Ovary (tissue), 10 donors: Measurements from ENCODE around the gene PRDM13. TPM values are rescaled to one million over a fixed set of nuclear protein-coding genes. Genes with fewer than 3 reads are reported as not detected.

Source experiments
- DNase-seq, 5 donors: peaks; one replicate each; pipeline ENCODE4 v3.0.0-alpha.2; 2019 to 2020
- H3K27ac ChIP-seq, 2 donors: fragments of 200-600 bp; one replicate each; pipeline versions ENCODE4 v1.5.1 to v1.8.0; 2019 to 2022
- H3K27me3 ChIP-seq: fragments of 200-600 bp; one replicate; pipeline ENCODE4 v1.8.0; 2022
- H3K36me3 ChIP-seq: fragments of 200-600 bp; sonication (generic); one replicate; pipeline ENCODE4 v1.5.1; 2019
- H3K4me1 ChIP-seq: one replicate; pipeline ENCODE4 v1.8.1; 2013; ENCODE audit warnings: mild to moderate bottlenecking, moderate library complexity; ENCODE audit not compliant: insufficient read depth
- H3K4me3 ChIP-seq: fragments of 200-600 bp; sonication (generic); one replicate; pipeline ENCODE4 v1.5.1; 2017
- H3K9me3 ChIP-seq, 2 donors: fragments of 200-600 bp in 1 of 2; sonication (generic) in 1 of 2; one replicate each; pipeline versions ENCODE4 v1.5.1 to v1.8.1; 2013 to 2019; ENCODE audit warnings: mild to moderate bottlenecking in 1 of 2, moderate library complexity in 1 of 2
- EP300 ChIP-seq: sonication (generic); formaldehyde crosslinking; IDR thresholded peaks from one replicate; pipeline ENCODE4 v1.6.1; 2017; ENCODE audit warnings: antibody characterized with exemption
- POLR2A ChIP-seq: fragments of 450-650 bp; IDR thresholded peaks from one replicate; pipeline ENCODE4 v1.6.1; 2017; ENCODE audit warnings: antibody characterized with exemption, mild to moderate bottlenecking, moderate library complexity
- WGBS, 3 donors: extraction: QIAGEN DNeasy Blood & Tissue Kit in 1 of 3; methylation state at CpG; one replicate each; pipeline versions ENCODE4 v1.1.5 to v1.1.7; 2013 to 2017; 5-methylcytosine and 5-hydroxymethylcytosine counted together
- intact Hi-C, 4 donors: fragments of 100-400 bp; cut with DNase I; formaldehyde crosslinking; loops; one replicate each; pipeline versions ENCODE4 v1.11.0 to v1.15.1; 2022 to 2023
- long read RNA-seq, 3 donors: library from polyadenylated mRNA in 2 of 3; unstranded in 2 of 3; transcript quantifications; one replicate each; pipeline ENCODE4 v2.0.0 and lab custom pipeline, GENCODE V29; 2021 to 2026
- polyA plus RNA-seq, 2 donors: library from polyadenylated mRNA; stranded (reverse); fragments of 200-250 nt in 1 of 2; fragments of 350-450 nt in 1 of 2; fragmentation: Illumina TruSeq in 1 of 2; extraction: RNeasy Lipid Tissue Mini Kit (QIAGEN cat#74804) in 1 of 2; gene quantifications; one replicate each; pipeline ENCODE4 v1.2.3, GENCODE V29; 2013 to 2014
- total RNA-seq, 7 donors: library from RNA; depleted of rRNA in 2 of 7; stranded (reverse); fragments of >200 nt in 2 of 7; fragmentation: NEBNext Ultra II Directional in 3 of 7; extraction: Animal tissue kit (Norgen Biotek cat#: 25700) in 3 of 7; gene quantifications; one replicate each; pipeline versions ENCODE4 v1.1.0 to v1.2.4, GENCODE V29; 2016 to 2023
- TF ChIP-seq, protein P1 (sequence below), 3 donors: fragments of 450-650 bp in 2 of 3; fragments of 200-600 bp in 1 of 3; IDR thresholded peaks; one replicate each; pipeline versions ENCODE4 v1.5.1 to v1.8.0; 2016 to 2022; ENCODE audit warnings: antibody characterized with exemption in 3 of 3, mild to moderate bottlenecking in 1 of 3
- donor health status: DM: no; HTN: no; CAD: no; lungs with moderate emphysema.
- donor health status: DM: no; HTN: no; CAD: no.
- donor health status: Bipolar disorder and iron deficiency.
- donor health status: DM: yes; HTN: yes; CAD: no.
- donor health status: DM: no; HTN: no; CAD: no.
- donor health status: DM: yes; HTN: yes; CAD: no.

The PRDM13 gene
- total RNA-seq (not detected), polyA plus RNA-seq (under 1 TPM in 1 of 2 donors, not detected in 1; 0.02 TPM)
- long read RNA-seq, donor 1 = 0 reads
- long read RNA-seq, donor 2 = 0 reads
- long read RNA-seq, donor 3 = 0 reads

DNA sequence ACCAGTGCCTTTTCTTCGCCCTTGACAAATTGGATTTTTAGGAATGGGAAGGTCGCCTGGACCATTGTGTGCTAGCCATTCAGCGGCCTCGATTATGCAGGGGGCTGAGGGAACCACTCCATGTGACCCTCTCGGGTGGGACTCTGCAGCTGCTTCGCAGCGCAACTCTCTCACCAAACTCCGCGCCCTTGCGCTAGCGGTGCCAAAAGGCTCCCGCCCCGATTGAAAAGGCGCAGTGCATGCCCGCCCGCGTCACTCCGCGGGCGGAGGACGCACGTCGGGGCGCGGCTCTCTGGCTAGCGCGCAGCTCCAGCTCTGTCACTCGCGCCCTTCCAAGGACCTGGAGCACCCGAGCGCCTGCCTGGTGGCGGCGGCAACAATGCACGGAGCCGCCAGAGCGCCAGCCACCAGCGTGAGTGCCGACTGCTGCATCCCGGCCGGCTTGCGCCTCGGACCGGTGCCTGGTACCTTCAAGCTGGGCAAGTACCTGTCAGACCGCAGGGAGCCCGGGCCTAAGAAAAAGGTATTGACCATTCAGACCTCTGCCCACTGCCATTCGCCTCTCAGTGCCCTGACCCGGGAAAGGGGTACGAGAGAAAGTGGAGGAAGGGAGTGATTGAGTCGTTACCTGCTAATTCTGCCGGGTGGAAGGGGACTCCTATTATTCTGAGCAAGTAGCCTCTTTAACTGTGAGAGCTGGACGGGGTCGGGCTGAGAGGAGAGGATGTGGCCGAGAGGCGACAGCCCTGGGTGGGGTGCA, at the start of gene PRDM13:
Gene PRDM13, plus strand, starts transcription at position 178 of the 760 bp plus-strand sequence. Its CDS starts 202 bp downstream, at position 380.
- H3K27me3 ChIP-seq = peaks cover 2% of the 10 kb centered on the region
- no peaks in the 10 kb centered on the region for H3K9me3 ChIP-seq
- H3K4me1 ChIP-seq = peaks cover 8% of the 10 kb centered on the region
- TF ChIP-seq POLR2A (no peak), EP300 (no peak)
- TF ChIP-seq, protein P1, sequence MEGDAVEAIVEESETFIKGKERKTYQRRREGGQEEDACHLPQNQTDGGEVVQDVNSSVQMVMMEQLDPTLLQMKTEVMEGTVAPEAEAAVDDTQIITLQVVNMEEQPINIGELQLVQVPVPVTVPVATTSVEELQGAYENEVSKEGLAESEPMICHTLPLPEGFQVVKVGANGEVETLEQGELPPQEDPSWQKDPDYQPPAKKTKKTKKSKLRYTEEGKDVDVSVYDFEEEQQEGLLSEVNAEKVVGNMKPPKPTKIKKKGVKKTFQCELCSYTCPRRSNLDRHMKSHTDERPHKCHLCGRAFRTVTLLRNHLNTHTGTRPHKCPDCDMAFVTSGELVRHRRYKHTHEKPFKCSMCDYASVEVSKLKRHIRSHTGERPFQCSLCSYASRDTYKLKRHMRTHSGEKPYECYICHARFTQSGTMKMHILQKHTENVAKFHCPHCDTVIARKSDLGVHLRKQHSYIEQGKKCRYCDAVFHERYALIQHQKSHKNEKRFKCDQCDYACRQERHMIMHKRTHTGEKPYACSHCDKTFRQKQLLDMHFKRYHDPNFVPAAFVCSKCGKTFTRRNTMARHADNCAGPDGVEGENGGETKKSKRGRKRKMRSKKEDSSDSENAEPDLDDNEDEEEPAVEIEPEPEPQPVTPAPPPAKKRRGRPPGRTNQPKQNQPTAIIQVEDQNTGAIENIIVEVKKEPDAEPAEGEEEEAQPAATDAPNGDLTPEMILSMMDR (IDR thresholded peaks at IDR 0.05) = no peak
- no peak within 1 kb of the TSS for H3K4me3 ChIP-seq
- no peak within 1 kb of the TSS for H3K27ac ChIP-seq
- no peak for DNase-seq
- WGBS, 3 donors = 4 to 6% (median 5%) methylated on average over 46 to 54 of the region's 54 CpGs
- H3K36me3 ChIP-seq = no peaks in the 10 kb centered on the region
- intact Hi-C loops = no loop called here

DNA sequence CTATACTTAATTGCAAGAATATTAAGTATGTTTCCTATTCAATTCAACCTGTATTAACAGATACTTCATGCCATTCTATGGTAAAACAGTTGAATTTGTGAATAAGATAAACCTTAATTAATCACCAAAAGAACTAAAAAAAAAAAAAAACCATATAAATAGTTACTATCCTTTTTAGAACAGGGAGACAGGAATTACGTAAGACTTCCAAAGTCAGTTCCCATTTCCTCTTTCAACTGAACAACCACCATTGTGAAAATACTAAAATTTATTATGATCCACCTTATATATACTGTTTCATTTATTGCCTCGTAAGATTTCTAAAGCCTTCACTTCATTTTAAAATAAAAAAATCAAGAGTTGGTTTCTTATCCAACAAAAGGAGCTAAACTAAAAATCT, 47.6 kb upstream of the PRDM13 start:
- Histone ChIP-seq H3K36me3 (no peaks in the 10 kb centered on the region), H3K27ac (no peak overlapping the region), H3K4me3 (no peak overlapping the region), H3K27me3 (no peaks in the 10 kb centered on the region), H3K4me1 (no peaks in the 10 kb centered on the region), H3K9me3 (no peaks in the 10 kb centered on the region)
- 91 to 98% (median 95%) methylated on average over 2 of the region's 2 CpGs for WGBS, 3 donors
- no peak for TF ChIP-seq POLR2A
- no peak for TF ChIP-seq EP300
- TF ChIP-seq, protein P1 (IDR thresholded peaks at IDR 0.05) = no peak
- intact Hi-C loops = no loop called here
- no peak for DNase-seq

DNA sequence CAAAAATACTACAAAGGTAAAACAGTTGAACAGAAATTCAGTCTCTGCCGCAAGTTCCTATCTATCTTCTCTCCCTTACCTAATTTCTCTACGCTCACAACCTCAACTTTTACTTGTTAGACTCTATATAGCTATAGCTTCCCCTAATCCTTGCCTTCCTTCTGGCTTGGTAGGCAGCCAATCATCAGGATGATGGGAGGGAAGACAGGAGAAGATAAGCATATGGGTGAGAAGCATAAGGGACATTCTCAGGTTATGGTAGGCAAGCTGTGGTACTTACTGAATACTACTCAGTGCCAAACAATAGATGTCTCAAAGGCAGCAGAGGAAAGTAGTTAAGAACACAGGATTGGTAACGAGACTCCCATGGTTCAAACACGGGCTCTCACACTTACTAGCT, 46.0 kb upstream of the PRDM13 start:
- TF ChIP-seq POLR2A = no peak
- TF ChIP-seq, protein P1 (IDR thresholded peaks at IDR 0.05) = no peak
- TF ChIP-seq EP300 = no peak
- DNase-seq = no peak
- intact Hi-C loops = no loop called here
- H3K4me3 ChIP-seq = no peak overlapping the region
- H3K27me3 ChIP-seq = no peaks in the 10 kb centered on the region
- no peak overlapping the region for H3K27ac ChIP-seq
- 95 to 98% (median 98%) methylated on average over 4 of the region's 4 CpGs for WGBS, 3 donors
- no peaks in the 10 kb centered on the region for H3K4me1 ChIP-seq
- H3K9me3 ChIP-seq = no peaks in the 10 kb centered on the region
- no peaks in the 10 kb centered on the region for H3K36me3 ChIP-seq

DNA sequence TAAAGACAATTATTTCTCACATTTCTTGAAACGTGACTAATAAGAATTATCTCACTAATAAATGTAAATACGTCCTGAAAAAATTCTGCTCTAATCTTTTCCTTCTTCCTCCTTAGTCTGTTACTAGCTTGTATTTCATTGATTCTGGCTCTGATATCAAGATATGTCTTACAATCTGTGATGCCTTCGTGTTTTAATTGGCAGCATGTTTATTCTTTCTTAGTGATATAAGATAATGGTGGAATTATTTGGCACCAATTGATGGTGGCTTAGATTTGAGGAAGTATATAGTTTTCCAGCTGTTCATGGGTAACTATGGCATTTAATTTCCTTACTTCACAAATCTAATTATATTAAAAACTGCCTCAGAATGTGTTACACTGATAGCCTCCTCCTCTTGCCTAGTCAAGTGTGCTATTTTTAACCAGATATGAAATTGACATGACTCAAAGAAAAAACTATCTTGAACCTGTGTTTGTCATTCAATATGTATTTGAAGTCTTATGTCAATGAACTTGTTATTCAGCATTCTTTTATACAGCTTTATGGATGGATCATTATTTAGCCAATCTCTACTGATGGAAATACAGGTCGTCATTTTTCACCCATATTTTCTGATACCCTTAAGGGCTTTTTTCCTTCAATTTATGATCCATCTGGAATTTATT, 43.4 kb upstream of the PRDM13 start:
- WGBS, 3 donors = 30 to 41% (median 33%) methylated on average over 4 of the region's 4 CpGs

More for the DNA sequence above, 43.4 kb upstream of the PRDM13 start:
- no peak overlapping the region for H3K27ac ChIP-seq
- intact Hi-C loops = no loop called here
- H3K36me3 ChIP-seq = no peaks in the 10 kb centered on the region
- H3K4me1 ChIP-seq = no peaks in the 10 kb centered on the region
- H3K27me3 ChIP-seq = no peaks in the 10 kb centered on the region
- H3K9me3 ChIP-seq = no peaks in the 10 kb centered on the region
- TF ChIP-seq EP300 (no peak), POLR2A (no peak)
- TF ChIP-seq, protein P1 (IDR thresholded peaks at IDR 0.05) = no peak
- DNase-seq = no peak
- no peak overlapping the region for H3K4me3 ChIP-seq
